ENCODE data around the gene SESN1. TPM values are rescaled to one million over a fixed set of nuclear protein-coding genes. Genes with fewer than 3 reads are reported as not detected.

The SESN1 gene
- total RNA-seq, 4 donors from 2014 or later = 73.3 to 253 (median 128) TPM

GRCh38 chr6:109027964-109028363, 66.7 kb downstream of the SESN1 start:
- Histone ChIP-seq H3K4me1 (peaks cover 64 to 89% of the 10 kb centered on the region in 2 donors), H3K9me3 (no peaks in the 10 kb centered on the region), H3K4me3 (no peak overlapping the region), H3K27ac (peak overlapping the region; percentile 42 to 69 (median 52)), H3K27me3 (no peaks in the 10 kb centered on the region), H3K36me3 (no peaks in the 10 kb centered on the region)
- intact Hi-C loops (cut with DNase I; ENCODE audit: low total_unique reads) (no loop called here), in situ Hi-C loops (cut with MboI; ENCODE audit: low sequenced_read_pairs in 4 of 4) (no loop called here)
- ATAC-seq = no peak
- DNase-seq = no peak
- TF ChIP-seq POLR2A (IDR thresholded peaks at IDR 0.05) (no peak), CTCF (IDR thresholded peaks at IDR 0.05 in 4 of 5, conservative IDR thresholded peaks at IDR 0.05 in 1 of 5) (no peak)

GRCh38 chr6:109025639-109026038, 69.0 kb downstream of the SESN1 start:
- intact Hi-C loops (cut with DNase I; ENCODE audit: low total_unique reads) (no loop called here), in situ Hi-C loops (cut with MboI; ENCODE audit: low sequenced_read_pairs in 4 of 4) (no loop called here)
- Histone ChIP-seq H3K36me3 (no peaks in the 10 kb centered on the region), H3K4me3 (peak overlapping the region in 1 of 4 donors; percentile 10), H3K27me3 (no peaks in the 10 kb centered on the region), H3K27ac (peak overlapping the region; percentile 65 to 96 (median 74)), H3K4me1 (peaks cover 67 to 84% of the 10 kb centered on the region in 2 donors), H3K9me3 (no peaks in the 10 kb centered on the region)
- no peak for DNase-seq
- TF ChIP-seq CTCF (IDR thresholded peaks at IDR 0.05 in 4 of 5, conservative IDR thresholded peaks at IDR 0.05 in 1 of 5) (no peak), POLR2A (IDR thresholded peaks at IDR 0.05) (no peak)
- no peak for ATAC-seq

GRCh38 chr6:109024784-109025183, 69.9 kb downstream of the SESN1 start:
- peaks cover 67 to 84% of the 10 kb centered on the region in 2 donors for H3K4me1 ChIP-seq
- in situ Hi-C loops (cut with MboI; ENCODE audit: low sequenced_read_pairs in 4 of 4) = no loop called here
- ATAC-seq = peak; percentile 50 to 68
- intact Hi-C loops (cut with DNase I; ENCODE audit: low total_unique reads) = no loop called here
- H3K36me3 ChIP-seq = no peaks in the 10 kb centered on the region
- no peaks in the 10 kb centered on the region for H3K9me3 ChIP-seq
- peak overlapping the region; percentile 65 to 96 (median 74) for H3K27ac ChIP-seq
- peak overlapping the region in 3 of 4 donors; percentile 10 to 23 (median 10) for H3K4me3 ChIP-seq
- DNase-seq = peak; percentile 17 to 58
- peak in 3 of 5 experiments; percentile 25 to 47 (median 41) for TF ChIP-seq CTCF (IDR thresholded peaks at IDR 0.05 in 4 of 5, conservative IDR thresholded peaks at IDR 0.05 in 1 of 5)
- no peak for TF ChIP-seq POLR2A (IDR thresholded peaks at IDR 0.05)
- no peaks in the 10 kb centered on the region for H3K27me3 ChIP-seq

- in situ Hi-C loops (cut with MboI; ENCODE audit: low sequenced_read_pairs in 4 of 4) = no loop called here
- ATAC-seq (peak in 1 of 2 donors; percentile 18), DNase-seq (no peak)
- TF ChIP-seq POLR2A (IDR thresholded peaks at IDR 0.05) (no peak), CTCF (IDR thresholded peaks at IDR 0.05 in 4 of 5, conservative IDR thresholded peaks at IDR 0.05 in 1 of 5) (no peak)
- no peaks in the 10 kb centered on the region for H3K27me3 ChIP-seq
- peak overlapping the region; percentile 65 to 96 (median 74) for H3K27ac ChIP-seq
- no peaks in the 10 kb centered on the region for H3K9me3 ChIP-seq
- peak overlapping the region in 3 of 4 donors; percentile 10 to 23 (median 10) for H3K4me3 ChIP-seq
- peaks cover 65 to 86% of the 10 kb centered on the region in 2 donors for H3K4me1 ChIP-seq
- H3K36me3 ChIP-seq = no peaks in the 10 kb centered on the region
- intact Hi-C loops (cut with DNase I; ENCODE audit: low total_unique reads) = no loop called here
These were observed 70.3 kb downstream of the SESN1 start for GRCh38 chr6:109024368-109024767.
